Measurements from ENCODE around the gene APBB2.

GRCh38 chr4:41232856-41233255 lies 18.5 kb upstream of the APBB2 start:
- no peak for TF ChIP-seq POLR2A (IDR thresholded peaks at IDR 0.05)
- no peak for TF ChIP-seq CTCF (IDR thresholded peaks at IDR 0.05)
